Liver (tissue), 9 donors: Measurements from ENCODE around the gene MICU1. TPM values are rescaled to one million over a fixed set of nuclear protein-coding genes. Genes with fewer than 3 reads are reported as not detected.
A peak's percentile ranks its signal among the peaks of the same experiment; 100 is the strongest.

ENCODE experiments used
- DNase-seq: peaks from one replicate; pipeline ENCODE4 v3.0.0-alpha.2; 2017; ENCODE audit warnings: low spot score
- H3K27ac ChIP-seq, 2 donors: one replicate each; pipeline ENCODE4 v1.7.0; 2013; ENCODE audit warnings: inconsistent platforms in 2 of 2, low read length in 2 of 2, control low read depth in 1 of 2, low read depth in 1 of 2, mild to moderate bottlenecking in 1 of 2
- H3K27me3 ChIP-seq, 4 donors: one replicate each; pipeline versions ENCODE4 v1.6.1 to v1.7.0; 2013; ENCODE audit warnings: low read length in 3 of 4, inconsistent platforms in 1 of 4, mild to moderate bottlenecking in 1 of 4, moderate library complexity in 1 of 4; ENCODE audit not compliant: control insufficient read depth in 4 of 4, insufficient read depth in 4 of 4
- H3K36me3 ChIP-seq, 4 donors: one replicate each; pipeline versions ENCODE4 v1.6.1 to v1.7.0; 2013; ENCODE audit warnings: low read length in 3 of 4, mild to moderate bottlenecking in 3 of 4, low read depth in 1 of 4, moderate library complexity in 1 of 4; ENCODE audit not compliant: control insufficient read depth in 4 of 4, insufficient read depth in 3 of 4
- H3K4me1 ChIP-seq, 4 donors: one replicate each; pipeline versions ENCODE4 v1.6.1 to v1.7.0; 2013; ENCODE audit warnings: low read length in 3 of 4, mild to moderate bottlenecking in 3 of 4, moderate library complexity in 1 of 4; ENCODE audit not compliant: control insufficient read depth in 4 of 4, insufficient read depth in 4 of 4
- H3K4me3 ChIP-seq, 3 donors: one replicate each; pipeline versions ENCODE4 v1.6.1 to v1.7.0; 2013; ENCODE audit warnings: low read length in 3 of 3, control low read depth in 1 of 3, low read depth in 1 of 3, mild to moderate bottlenecking in 1 of 3
- H3K9ac ChIP-seq, 2 donors: one replicate each; pipeline ENCODE4 v1.7.0; 2013; ENCODE audit warnings: low read length in 2 of 2, mild to moderate bottlenecking in 2 of 2, moderate library complexity in 2 of 2, control low read depth in 1 of 2, low read depth in 1 of 2
- H3K9me3 ChIP-seq, 4 donors: one replicate each; pipeline versions ENCODE4 v1.6.1 to v1.7.0; 2013; ENCODE audit warnings: low read length in 3 of 4; ENCODE audit not compliant: control insufficient read depth in 4 of 4
- EGR1 ChIP-seq, 2 donors: IDR thresholded peaks; 2 replicates each; pipeline ENCODE4 v1.6.1; 2016 to 2018; ENCODE audit warnings: antibody characterized with exemption in 2 of 2, low read depth in 2 of 2
- FOXA2 ChIP-seq: IDR thresholded peaks from 2 replicates; pipeline ENCODE4 v1.6.1; 2016; ENCODE audit warnings: antibody characterized with exemption
- GABPA ChIP-seq, 2 donors: IDR thresholded peaks in 1 of 2; conservative IDR thresholded peaks in 1 of 2; 2 replicates each; pipeline ENCODE4 v1.6.1; 2016; ENCODE audit warnings: antibody characterized with exemption in 2 of 2, mild to moderate bottlenecking in 1 of 2, moderate library complexity in 1 of 2
- HNF4A ChIP-seq, 2 donors: conservative IDR thresholded peaks; 2 replicates each; pipeline ENCODE4 v1.6.1; 2016; ENCODE audit warnings: antibody characterized with exemption in 2 of 2, mild to moderate bottlenecking in 2 of 2
- NR2F2 ChIP-seq: IDR thresholded peaks from 2 replicates; pipeline ENCODE4 v1.6.1; 2016; ENCODE audit warnings: antibody characterized with exemption
- RAD21 ChIP-seq, 2 donors: IDR thresholded peaks; 2 replicates each; pipeline ENCODE4 v1.6.1; 2016; ENCODE audit warnings: antibody characterized with exemption in 2 of 2, mild to moderate bottlenecking in 2 of 2
- RXRA ChIP-seq, 2 donors: IDR thresholded peaks; 2 replicates each; pipeline ENCODE4 v1.6.1; 2017 to 2018; ENCODE audit warnings: antibody characterized with exemption in 2 of 2, mild to moderate bottlenecking in 1 of 2
- SP1 ChIP-seq: IDR thresholded peaks from 2 replicates; pipeline ENCODE4 v1.6.1; 2018; ENCODE audit warnings: antibody characterized with exemption, mild to moderate bottlenecking
- TAF1 ChIP-seq: conservative IDR thresholded peaks from 2 replicates; pipeline ENCODE4 v1.6.1; 2016; ENCODE audit warnings: antibody characterized with exemption, mild to moderate bottlenecking
- WGBS: extraction: QIAGEN DNeasy Blood & Tissue Kit; methylation state at CpG from one replicate; pipeline ENCODE4 v1.1.7; 2013; 5-methylcytosine and 5-hydroxymethylcytosine counted together
- polyA plus RNA-seq, 2 donors: library from polyadenylated mRNA; stranded (reverse) in 1 of 2; unstranded in 1 of 2; fragments of 200-250 nt in 1 of 2; fragments of >200 nt in 1 of 2; fragmentation: Nextera tagmentation in 1 of 2; extraction: Ambion mirVana in 1 of 2; gene quantifications; one replicate each; pipeline versions ENCODE4 v1.2.1 to v1.2.3, GENCODE V29; 2013 to 2015
- total RNA-seq, 2 donors: library from RNA; depleted of rRNA; stranded (reverse); fragments of >200 nt; gene quantifications; one replicate each; pipeline ENCODE4 v1.2.3, GENCODE V29; 2014
- TF ChIP-seq, protein P1 (sequence below): IDR thresholded peaks from 2 replicates; pipeline ENCODE4 v1.6.1; 2016; ENCODE audit warnings: antibody characterized with exemption
- TF ChIP-seq, protein P2 (sequence below): IDR thresholded peaks from 2 replicates; pipeline ENCODE4 v1.6.1; 2016; ENCODE audit warnings: antibody characterized with exemption, mild to moderate bottlenecking
- TF ChIP-seq, protein P3 (sequence below): IDR thresholded peaks from 2 replicates; pipeline ENCODE4 v1.6.1; 2016; ENCODE audit warnings: antibody characterized with exemption
- TF ChIP-seq, protein P4 (sequence below): IDR thresholded peaks from 2 replicates; pipeline ENCODE4 v1.6.1; 2016; ENCODE audit warnings: antibody characterized with exemption
- donor health status: healthy.
- donor health status: healthy.
- donor health status: healthy.
- donor health status: healthy.
- donor health status: healthy.

Gene MICU1
- total and polyA plus RNA-seq, 4 donors, result 26.4 to 47.4 (median 32.1) TPM

DNA sequence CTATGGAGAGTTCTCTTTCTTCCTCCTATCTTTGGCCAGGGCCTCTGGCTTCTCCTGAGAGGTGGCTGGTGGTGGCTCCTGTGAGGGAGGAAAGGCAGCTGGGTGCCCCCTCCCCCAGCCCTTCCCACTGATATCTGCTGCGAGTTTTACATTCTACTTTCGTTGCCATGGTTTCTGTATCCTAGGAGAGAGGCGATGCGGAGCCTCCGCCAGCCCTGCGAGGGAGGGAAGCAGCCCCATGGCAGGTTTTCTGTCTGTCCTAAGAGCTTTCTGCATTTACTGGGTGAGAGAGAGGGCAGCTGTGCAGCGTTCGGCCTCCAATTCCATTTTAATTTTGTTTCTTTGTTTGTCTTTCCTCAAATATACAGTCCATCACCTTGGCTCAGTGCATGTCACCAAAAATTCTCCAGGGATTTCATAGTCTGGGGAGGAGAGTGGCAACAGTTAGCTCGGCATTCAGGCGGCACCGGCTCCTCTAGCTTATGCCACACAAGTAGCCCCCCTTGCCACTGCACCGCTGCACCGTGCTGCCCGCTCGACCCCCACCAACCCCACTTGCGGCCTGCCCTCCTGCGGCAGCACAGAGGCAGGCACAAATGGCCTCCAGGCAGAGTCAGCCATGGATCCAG lies 291.6 kb downstream of the MICU1 start:
- Histone ChIP-seq H3K4me3 (no peak overlapping the region), H3K9me3 (no peaks in the 10 kb centered on the region), H3K4me1 (peaks cover 29 to 71% (median 58%) of the 10 kb centered on the region in 4 donors), H3K9ac (no peak overlapping the region), H3K27me3 (no peaks in the 10 kb centered on the region), H3K36me3 (peaks cover 0 to 12% (median 9%) of the 10 kb centered on the region in 4 donors), H3K27ac (peak overlapping the region; percentile 74 to 90)
- WGBS, result 67% methylated on average over 17 of the region's 17 CpGs
- TF ChIP-seq SP1 (no peak), RAD21 (IDR thresholded peaks at IDR 0.05) (no peak), RXRA (IDR thresholded peaks at IDR 0.05) (no peak), EGR1 (IDR thresholded peaks at IDR 0.05; ENCODE audit: low read depth in 2 of 2) (no peak), FOXA2 (no peak), HNF4A (conservative IDR thresholded peaks at IDR 0.05) (no peak), TAF1 (no peak), NR2F2 (no peak)
- TF ChIP-seq, protein P1, sequence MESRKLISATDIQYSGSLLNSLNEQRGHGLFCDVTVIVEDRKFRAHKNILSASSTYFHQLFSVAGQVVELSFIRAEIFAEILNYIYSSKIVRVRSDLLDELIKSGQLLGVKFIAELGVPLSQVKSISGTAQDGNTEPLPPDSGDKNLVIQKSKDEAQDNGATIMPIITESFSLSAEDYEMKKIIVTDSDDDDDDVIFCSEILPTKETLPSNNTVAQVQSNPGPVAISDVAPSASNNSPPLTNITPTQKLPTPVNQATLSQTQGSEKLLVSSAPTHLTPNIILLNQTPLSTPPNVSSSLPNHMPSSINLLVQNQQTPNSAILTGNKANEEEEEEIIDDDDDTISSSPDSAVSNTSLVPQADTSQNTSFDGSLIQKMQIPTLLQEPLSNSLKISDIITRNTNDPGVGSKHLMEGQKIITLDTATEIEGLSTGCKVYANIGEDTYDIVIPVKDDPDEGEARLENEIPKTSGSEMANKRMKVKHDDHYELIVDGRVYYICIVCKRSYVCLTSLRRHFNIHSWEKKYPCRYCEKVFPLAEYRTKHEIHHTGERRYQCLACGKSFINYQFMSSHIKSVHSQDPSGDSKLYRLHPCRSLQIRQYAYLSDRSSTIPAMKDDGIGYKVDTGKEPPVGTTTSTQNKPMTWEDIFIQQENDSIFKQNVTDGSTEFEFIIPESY, result no peak
- TF ChIP-seq, protein P2, sequence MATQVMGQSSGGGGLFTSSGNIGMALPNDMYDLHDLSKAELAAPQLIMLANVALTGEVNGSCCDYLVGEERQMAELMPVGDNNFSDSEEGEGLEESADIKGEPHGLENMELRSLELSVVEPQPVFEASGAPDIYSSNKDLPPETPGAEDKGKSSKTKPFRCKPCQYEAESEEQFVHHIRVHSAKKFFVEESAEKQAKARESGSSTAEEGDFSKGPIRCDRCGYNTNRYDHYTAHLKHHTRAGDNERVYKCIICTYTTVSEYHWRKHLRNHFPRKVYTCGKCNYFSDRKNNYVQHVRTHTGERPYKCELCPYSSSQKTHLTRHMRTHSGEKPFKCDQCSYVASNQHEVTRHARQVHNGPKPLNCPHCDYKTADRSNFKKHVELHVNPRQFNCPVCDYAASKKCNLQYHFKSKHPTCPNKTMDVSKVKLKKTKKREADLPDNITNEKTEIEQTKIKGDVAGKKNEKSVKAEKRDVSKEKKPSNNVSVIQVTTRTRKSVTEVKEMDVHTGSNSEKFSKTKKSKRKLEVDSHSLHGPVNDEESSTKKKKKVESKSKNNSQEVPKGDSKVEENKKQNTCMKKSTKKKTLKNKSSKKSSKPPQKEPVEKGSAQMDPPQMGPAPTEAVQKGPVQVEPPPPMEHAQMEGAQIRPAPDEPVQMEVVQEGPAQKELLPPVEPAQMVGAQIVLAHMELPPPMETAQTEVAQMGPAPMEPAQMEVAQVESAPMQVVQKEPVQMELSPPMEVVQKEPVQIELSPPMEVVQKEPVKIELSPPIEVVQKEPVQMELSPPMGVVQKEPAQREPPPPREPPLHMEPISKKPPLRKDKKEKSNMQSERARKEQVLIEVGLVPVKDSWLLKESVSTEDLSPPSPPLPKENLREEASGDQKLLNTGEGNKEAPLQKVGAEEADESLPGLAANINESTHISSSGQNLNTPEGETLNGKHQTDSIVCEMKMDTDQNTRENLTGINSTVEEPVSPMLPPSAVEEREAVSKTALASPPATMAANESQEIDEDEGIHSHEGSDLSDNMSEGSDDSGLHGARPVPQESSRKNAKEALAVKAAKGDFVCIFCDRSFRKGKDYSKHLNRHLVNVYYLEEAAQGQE, result no peak
- TF ChIP-seq, protein P3, sequence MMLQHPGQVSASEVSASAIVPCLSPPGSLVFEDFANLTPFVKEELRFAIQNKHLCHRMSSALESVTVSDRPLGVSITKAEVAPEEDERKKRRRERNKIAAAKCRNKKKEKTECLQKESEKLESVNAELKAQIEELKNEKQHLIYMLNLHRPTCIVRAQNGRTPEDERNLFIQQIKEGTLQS, result no peak
- TF ChIP-seq, protein P4, sequence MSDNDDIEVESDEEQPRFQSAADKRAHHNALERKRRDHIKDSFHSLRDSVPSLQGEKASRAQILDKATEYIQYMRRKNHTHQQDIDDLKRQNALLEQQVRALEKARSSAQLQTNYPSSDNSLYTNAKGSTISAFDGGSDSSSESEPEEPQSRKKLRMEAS, result no peak
- no peak for DNase-seq

DNA sequence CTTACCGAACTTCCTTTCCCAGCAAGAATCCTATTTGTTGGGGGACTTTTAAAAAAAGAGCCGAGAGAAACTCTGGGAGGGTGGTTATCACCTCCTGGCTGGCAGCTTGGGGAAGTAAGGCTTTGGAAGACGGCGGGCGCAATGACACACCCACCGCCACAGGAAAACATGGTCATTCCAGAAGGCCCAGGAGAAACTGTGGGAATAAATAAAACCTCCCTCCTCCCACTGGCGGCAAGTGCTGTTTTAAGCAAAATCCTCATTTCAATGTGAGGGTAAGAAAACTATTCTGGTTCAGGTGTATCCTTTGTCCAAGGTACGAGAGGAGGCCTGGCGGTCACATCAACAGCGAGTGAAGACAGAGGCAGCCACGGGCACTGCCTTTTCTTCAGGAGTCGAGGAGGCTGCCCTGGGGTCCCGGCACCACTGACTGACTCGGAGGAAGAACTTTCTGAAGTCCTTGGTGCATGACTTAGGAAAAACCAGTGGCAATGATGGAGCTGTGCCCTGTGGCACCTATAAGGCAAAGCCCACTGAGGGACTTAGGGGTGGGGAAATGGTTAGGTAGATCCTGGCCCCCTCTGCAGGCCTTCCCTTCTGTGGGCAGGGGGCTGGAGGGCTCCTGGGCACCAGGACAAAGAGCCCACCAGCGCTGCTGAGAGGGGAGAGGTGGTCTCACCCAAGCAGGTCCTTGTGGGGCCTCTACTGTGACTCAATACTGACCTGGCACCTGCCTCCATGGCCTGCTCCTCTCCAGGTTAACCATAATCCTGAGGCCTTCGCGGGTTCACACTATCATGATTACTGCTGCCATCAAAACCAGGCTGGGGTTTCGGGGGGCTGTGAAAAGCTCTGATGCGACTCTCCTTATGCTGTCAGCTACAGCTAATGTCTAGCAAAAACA lies 292.5 kb downstream of the MICU1 start:
- Histone ChIP-seq H3K4me3 (no peak overlapping the region), H3K27ac (peak overlapping the region; percentile 94 to 99), H3K36me3 (peaks cover 0 to 9% (median 8%) of the 10 kb centered on the region in 4 donors), H3K9ac (no peak overlapping the region), H3K9me3 (no peaks in the 10 kb centered on the region), H3K4me1 (peaks cover 29 to 81% (median 68%) of the 10 kb centered on the region in 4 donors), H3K27me3 (no peaks in the 10 kb centered on the region)
- no peak for DNase-seq
- 83% methylated on average over 19 of the region's 19 CpGs for WGBS
- TF ChIP-seq GABPA (IDR thresholded peaks at IDR 0.05 in 1 of 2, conservative IDR thresholded peaks at IDR 0.05 in 1 of 2) (no peak), NR2F2 (peak; percentile 21)
